Measurements from ENCODE around the gene BUD31. TPM values are rescaled to one million over a fixed set of nuclear protein-coding genes. Genes with fewer than 3 reads are reported as not detected.

The BUD31 gene
- total RNA-seq, 1 donor from 2014 or later, result 134 TPM

- no peak for DNase-seq (ENCODE audit: low read depth)
- no peak for TF ChIP-seq CTCF (conservative IDR thresholded peaks at IDR 0.05; ENCODE audit: low read depth, low read length)
- H3K4me3 ChIP-seq (ENCODE audit: low read depth, low read length), result no peak overlapping the region
Observed at GRCh38 chr7:99457650-99458493, 49.1 kb downstream of the BUD31 start.

GRCh38 chr7:99459087-99459486 is 50.3 kb downstream of the BUD31 start:
- DNase-seq (ENCODE audit: low read depth), result no peak
- TF ChIP-seq CTCF (conservative IDR thresholded peaks at IDR 0.05; ENCODE audit: low read depth, low read length), result peak; percentile 52
- no peak overlapping the region for H3K4me3 ChIP-seq (ENCODE audit: low read depth, low read length)

GRCh38 chr7:99460651-99461050 is 51.9 kb downstream of the BUD31 start:
- H3K4me3 ChIP-seq (ENCODE audit: low read depth, low read length), result no peak overlapping the region
- TF ChIP-seq CTCF (conservative IDR thresholded peaks at IDR 0.05; ENCODE audit: low read depth, low read length), result no peak

GRCh38 chr7:99461221-99461620 is 52.5 kb downstream of the BUD31 start:
- peak; percentile 2 for TF ChIP-seq CTCF (conservative IDR thresholded peaks at IDR 0.05; ENCODE audit: low read depth, low read length)
- H3K4me3 ChIP-seq (ENCODE audit: low read depth, low read length), result no peak overlapping the region

More at GRCh38 chr7:99460651-99461050, 51.9 kb downstream of the BUD31 start:
- no peak for DNase-seq (ENCODE audit: low read depth)

GRCh38 chr7:99465421-99465768 is 56.6 kb downstream of the BUD31 start:
- no peak for DNase-seq (ENCODE audit: low read depth)
- peak overlapping the region; percentile 97 for H3K4me3 ChIP-seq (ENCODE audit: low read depth, low read length)
- TF ChIP-seq CTCF (conservative IDR thresholded peaks at IDR 0.05; ENCODE audit: low read depth, low read length), result no peak

More at GRCh38 chr7:99461221-99461620, 52.5 kb downstream of the BUD31 start:
- no peak for DNase-seq (ENCODE audit: low read depth)

- no peak for TF ChIP-seq CTCF (conservative IDR thresholded peaks at IDR 0.05; ENCODE audit: low read depth, low read length)
- DNase-seq (ENCODE audit: low read depth), result no peak
- no peak overlapping the region for H3K4me3 ChIP-seq (ENCODE audit: low read depth, low read length)
Observed at GRCh38 chr7:99468336-99468918, 59.7 kb downstream of the BUD31 start.

Other genes with a start within 250 kb of the BUD31 start
- not detected in 2 replicates for gene KPNA7, start 200.9 kb upstream of the BUD31 start, total RNA-seq
- 1.0 and 1.4 TPM in 2 replicates for gene MYH16, start 136.1 kb upstream of the BUD31 start, total RNA-seq
- 198 and 233 TPM in 2 replicates for gene ARPC1A, start 83.1 kb upstream of the BUD31 start, total RNA-seq
- gene ARPC1B, start 34.2 kb upstream of the BUD31 start, total RNA-seq, result 378 and 509 TPM in 2 replicates
- gene PDAP1, start 372 bp upstream of the BUD31 start, total RNA-seq, result 123 and 159 TPM in 2 replicates
- 4.0 and 7.2 TPM in 2 replicates for gene PTCD1, start 29.8 kb downstream of the BUD31 start, total RNA-seq
- gene CPSF4, start 30.0 kb downstream of the BUD31 start, total RNA-seq, result 15.8 and 43.1 TPM in 2 replicates
- gene ATP5MF, start 57.2 kb downstream of the BUD31 start, total RNA-seq, result 1,313 and 2,133 TPM in 2 replicates
- 10.7 and 11.6 TPM in 2 replicates for gene ZNF789, start 63.9 kb downstream of the BUD31 start, total RNA-seq
- gene ZNF394, start 91.3 kb downstream of the BUD31 start, total RNA-seq, result 14.7 and 15.7 TPM in 2 replicates
- 7.7 and 8.2 TPM in 2 replicates for gene ZKSCAN5, start 95.7 kb downstream of the BUD31 start, total RNA-seq
- 6.0 and 6.2 TPM in 2 replicates for gene FAM200A, start 143.1 kb downstream of the BUD31 start, total RNA-seq
- gene ZNF655, start 149.7 kb downstream of the BUD31 start, total RNA-seq, result 31.5 and 53.8 TPM in 2 replicates
- gene TMEM225B, start 189.3 kb downstream of the BUD31 start, total RNA-seq, result 0.17 and 0.43 TPM in 2 replicates
- gene ZSCAN25, start 208.0 kb downstream of the BUD31 start, total RNA-seq, result 7.4 and 11.0 TPM in 2 replicates

Data from epithelial cell of proximal tubule (primary cell).